ENCODE results near the gene FBN1. TPM values are rescaled to one million over a fixed set of nuclear protein-coding genes. Genes with fewer than 3 reads are reported as not detected.

Gene FBN1
- total RNA-seq, 1 donor from 2014 or later = 22.1 TPM

DNA sequence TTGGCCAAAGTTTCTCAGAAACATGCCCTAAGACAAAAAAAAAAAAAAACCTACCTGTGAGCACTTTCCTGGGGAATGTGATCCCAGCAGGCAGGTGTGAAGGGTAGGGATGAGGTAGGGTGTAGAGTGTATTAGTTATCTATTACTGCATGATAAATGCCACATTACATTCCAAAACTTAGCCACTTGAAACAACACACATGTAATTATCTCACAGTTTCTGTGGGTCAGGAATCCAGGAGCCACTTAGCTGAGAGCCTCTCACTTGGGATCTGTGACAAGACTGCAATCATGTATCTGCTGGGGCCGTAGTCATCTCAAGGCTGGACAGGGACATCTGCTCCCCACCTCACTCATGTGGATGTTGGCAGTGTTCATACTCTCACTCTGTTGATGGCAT is 18.9 kb upstream of the FBN1 start:
- no peaks in the 10 kb centered on the region for H3K27me3 Mint-ChIP-seq (ENCODE audit: low read depth)
- no peak overlapping the region for H3K27ac Mint-ChIP-seq (ENCODE audit: unreplicated experiment)
- H3K36me3 Mint-ChIP-seq (ENCODE audit: low read depth) = peaks cover 2% of the 10 kb centered on the region
- DNase-seq (ENCODE audit: low read depth, low spot score) = no peak
- H3K4me1 Mint-ChIP-seq = no peaks in the 10 kb centered on the region
- TF ChIP-seq, protein P1, sequence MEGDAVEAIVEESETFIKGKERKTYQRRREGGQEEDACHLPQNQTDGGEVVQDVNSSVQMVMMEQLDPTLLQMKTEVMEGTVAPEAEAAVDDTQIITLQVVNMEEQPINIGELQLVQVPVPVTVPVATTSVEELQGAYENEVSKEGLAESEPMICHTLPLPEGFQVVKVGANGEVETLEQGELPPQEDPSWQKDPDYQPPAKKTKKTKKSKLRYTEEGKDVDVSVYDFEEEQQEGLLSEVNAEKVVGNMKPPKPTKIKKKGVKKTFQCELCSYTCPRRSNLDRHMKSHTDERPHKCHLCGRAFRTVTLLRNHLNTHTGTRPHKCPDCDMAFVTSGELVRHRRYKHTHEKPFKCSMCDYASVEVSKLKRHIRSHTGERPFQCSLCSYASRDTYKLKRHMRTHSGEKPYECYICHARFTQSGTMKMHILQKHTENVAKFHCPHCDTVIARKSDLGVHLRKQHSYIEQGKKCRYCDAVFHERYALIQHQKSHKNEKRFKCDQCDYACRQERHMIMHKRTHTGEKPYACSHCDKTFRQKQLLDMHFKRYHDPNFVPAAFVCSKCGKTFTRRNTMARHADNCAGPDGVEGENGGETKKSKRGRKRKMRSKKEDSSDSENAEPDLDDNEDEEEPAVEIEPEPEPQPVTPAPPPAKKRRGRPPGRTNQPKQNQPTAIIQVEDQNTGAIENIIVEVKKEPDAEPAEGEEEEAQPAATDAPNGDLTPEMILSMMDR (conservative IDR thresholded peaks at IDR 0.05) = no peak
- no peak overlapping the region for H3K4me3 Mint-ChIP-seq
- peaks cover 6% of the 10 kb centered on the region for H3K9me3 Mint-ChIP-seq

DNA sequence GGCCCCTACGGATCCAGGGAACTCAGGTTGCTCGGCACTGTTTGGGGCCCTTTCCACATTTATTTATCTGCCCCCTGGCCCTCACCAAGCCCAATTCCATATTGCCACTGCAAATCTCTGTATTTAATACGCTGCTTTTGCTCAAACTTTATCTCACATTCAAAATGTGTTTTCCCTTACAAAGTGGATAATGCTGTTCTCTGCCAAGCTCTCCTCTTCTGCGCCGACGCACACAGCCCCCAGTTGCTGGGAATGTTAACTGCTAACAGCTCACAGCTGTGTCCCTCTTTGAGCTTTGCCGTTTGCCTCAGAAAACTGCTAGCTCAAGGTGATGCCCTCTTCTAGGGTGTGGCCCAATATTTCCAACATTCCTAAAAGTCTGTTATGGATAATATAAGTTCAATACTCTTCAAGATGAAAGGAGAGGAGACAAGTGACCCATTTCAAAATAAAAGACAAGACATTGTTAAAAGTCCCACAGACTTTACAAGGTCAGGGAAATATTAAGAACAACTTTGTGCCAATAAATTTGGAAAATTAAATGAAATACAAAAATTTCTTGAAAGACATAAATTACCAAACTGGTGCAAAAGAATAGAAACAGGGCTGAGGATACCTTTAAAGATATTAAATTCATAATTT is 12.6 kb upstream of the FBN1 start:
- peaks cover 2% of the 10 kb centered on the region for H3K36me3 Mint-ChIP-seq (ENCODE audit: low read depth)
- no peaks in the 10 kb centered on the region for H3K27me3 Mint-ChIP-seq (ENCODE audit: low read depth)
- H3K9me3 Mint-ChIP-seq = peaks cover 2% of the 10 kb centered on the region
- TF ChIP-seq, protein P1 (conservative IDR thresholded peaks at IDR 0.05) = no peak
- H3K4me1 Mint-ChIP-seq = no peaks in the 10 kb centered on the region
- no peak overlapping the region for H3K4me3 Mint-ChIP-seq
- no peak overlapping the region for H3K27ac Mint-ChIP-seq (ENCODE audit: unreplicated experiment)
- DNase-seq (ENCODE audit: low read depth, low spot score) = no peak

DNA sequence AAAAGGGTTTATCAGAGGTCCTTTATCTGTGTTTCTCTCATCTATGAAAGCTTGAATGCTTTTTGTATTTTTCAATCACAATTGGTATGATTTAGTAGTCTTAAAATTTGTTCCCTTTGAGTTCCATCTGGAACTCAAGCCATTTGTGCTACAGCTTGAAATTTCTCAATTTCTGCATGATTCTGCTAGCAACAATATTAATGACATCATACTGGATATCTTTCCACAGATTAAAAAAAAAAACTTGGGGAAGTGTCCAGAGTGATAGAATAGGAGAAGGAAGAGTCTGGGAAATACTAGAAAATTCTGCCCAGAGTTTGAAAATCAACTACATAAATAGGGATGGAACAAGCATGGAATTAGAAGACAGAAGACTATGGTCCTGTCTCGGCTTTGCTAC is 9.3 kb upstream of the FBN1 start:
- no peaks in the 10 kb centered on the region for H3K36me3 Mint-ChIP-seq (ENCODE audit: low read depth)
- no peaks in the 10 kb centered on the region for H3K9me3 Mint-ChIP-seq
- no peaks in the 10 kb centered on the region for H3K27me3 Mint-ChIP-seq (ENCODE audit: low read depth)
- DNase-seq (ENCODE audit: low read depth, low spot score) = no peak
- H3K4me3 Mint-ChIP-seq = no peak overlapping the region
- no peak overlapping the region for H3K27ac Mint-ChIP-seq (ENCODE audit: unreplicated experiment)
- no peaks in the 10 kb centered on the region for H3K4me1 Mint-ChIP-seq
- TF ChIP-seq, protein P1 (conservative IDR thresholded peaks at IDR 0.05) = no peak

DNA sequence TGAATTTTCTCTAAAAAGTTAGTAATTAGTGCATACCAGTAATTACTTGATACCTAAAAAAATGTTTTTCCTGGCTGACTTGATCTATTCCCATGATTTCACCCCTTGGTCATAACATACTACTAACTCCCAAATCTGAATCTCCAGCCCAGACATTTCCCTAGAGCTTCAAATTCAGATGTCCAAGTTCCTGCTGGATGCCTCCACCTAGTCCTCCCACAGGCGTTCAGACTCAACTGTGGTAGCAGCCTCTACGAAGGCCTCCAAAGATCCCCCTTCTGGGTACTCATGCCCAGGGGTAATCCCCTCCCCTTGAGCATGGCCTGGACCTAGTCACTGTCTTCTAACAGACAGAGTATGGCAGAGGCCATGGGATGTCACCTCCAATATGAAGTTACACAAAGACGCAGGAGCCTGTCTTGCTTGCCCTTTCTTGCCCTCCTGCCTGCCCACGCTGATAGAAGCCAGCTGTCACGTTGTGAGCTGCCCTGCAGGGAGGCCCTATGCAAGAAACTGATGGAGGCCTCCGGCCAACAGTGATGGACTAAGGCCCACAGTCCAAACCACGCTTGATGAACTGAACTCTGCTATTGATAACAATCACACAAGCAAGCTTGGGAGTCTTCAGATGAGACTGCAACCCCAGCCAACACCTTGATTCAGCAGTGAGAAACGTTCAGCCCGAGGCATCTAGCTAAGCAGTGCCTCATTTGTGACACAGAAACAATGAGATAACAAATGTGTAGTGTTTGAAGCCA is 8.6 kb upstream of the FBN1 start:
- Mint-ChIP-seq H3K4me3 (no peak overlapping the region), H3K27me3 (ENCODE audit: low read depth) (no peaks in the 10 kb centered on the region), H3K27ac (ENCODE audit: unreplicated experiment) (no peak overlapping the region)

DNA sequence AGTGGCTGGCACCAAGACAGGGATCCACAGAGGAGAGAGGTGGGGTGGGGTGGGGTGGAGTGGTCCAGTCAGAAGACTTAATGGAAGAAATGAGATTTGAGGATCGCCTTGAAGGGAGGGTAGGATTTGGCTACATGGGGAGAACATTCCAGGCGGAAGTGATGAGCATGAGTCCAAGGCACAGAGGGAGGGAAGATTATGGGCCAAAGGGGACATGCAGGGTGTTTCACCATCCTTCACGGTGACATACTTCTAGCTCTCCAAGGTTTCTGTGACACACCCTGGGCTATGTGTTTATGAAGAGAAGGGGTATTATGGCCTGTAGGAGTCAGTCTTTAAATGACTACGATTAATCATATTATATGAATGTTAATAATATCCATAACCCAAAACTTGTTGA is 7.7 kb upstream of the FBN1 start:
- no peaks in the 10 kb centered on the region for H3K9me3 Mint-ChIP-seq
- no peaks in the 10 kb centered on the region for H3K4me1 Mint-ChIP-seq

More for the DNA sequence above, 8.6 kb upstream of the FBN1 start:
- Mint-ChIP-seq H3K36me3 (ENCODE audit: low read depth) (no peaks in the 10 kb centered on the region), H3K4me1 (no peaks in the 10 kb centered on the region), H3K9me3 (no peaks in the 10 kb centered on the region)
- no peak for DNase-seq (ENCODE audit: low read depth, low spot score)
- TF ChIP-seq, protein P1 (conservative IDR thresholded peaks at IDR 0.05) = no peak

More for the DNA sequence above, 7.7 kb upstream of the FBN1 start:
- no peaks in the 10 kb centered on the region for H3K36me3 Mint-ChIP-seq (ENCODE audit: low read depth)
- H3K27ac Mint-ChIP-seq (ENCODE audit: unreplicated experiment) = no peak overlapping the region
- no peak for DNase-seq (ENCODE audit: low read depth, low spot score)
- TF ChIP-seq, protein P1 (conservative IDR thresholded peaks at IDR 0.05) = no peak
- H3K27me3 Mint-ChIP-seq (ENCODE audit: low read depth) = no peaks in the 10 kb centered on the region
- H3K4me3 Mint-ChIP-seq = no peak overlapping the region
